GM21526 (cell line): ENCODE results near the gene KICS2.

Experiments
- ATAC-seq: cut with Tn5 transposase; IDR thresholded peaks from one replicate; pipeline ENCODE4 v1.9.1; 2021; ENCODE audit warnings: moderate library complexity; ENCODE audit not compliant: unreplicated experiment, low FRiP score

Gene KICS2

DNA sequence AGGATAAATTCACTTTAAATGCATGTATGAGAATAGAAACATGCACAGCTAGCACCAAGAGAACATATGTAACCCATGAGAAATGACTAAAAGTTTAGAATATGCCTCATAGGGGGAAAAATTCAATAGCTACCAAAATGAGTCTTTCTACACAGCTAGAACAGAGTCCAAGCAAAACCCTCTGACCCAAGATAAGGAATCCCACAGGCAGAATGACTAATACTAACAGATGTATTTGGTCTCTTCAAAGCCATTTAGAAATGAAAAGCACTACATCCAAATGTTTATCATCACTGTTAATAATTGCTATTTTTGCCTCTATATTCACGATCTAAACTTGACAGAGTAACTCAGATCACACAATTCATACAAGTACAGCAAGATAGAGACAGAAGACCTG, 44.0 kb downstream of the KICS2 start:
- no peak for ATAC-seq

- no peak for ATAC-seq
Observed at GRCh38 chr12:64177001-64177400, 45.1 kb downstream of the KICS2 start.

- ATAC-seq = no peak
Observed at GRCh38 chr12:64175254-64175945, 46.7 kb downstream of the KICS2 start.

DNA sequence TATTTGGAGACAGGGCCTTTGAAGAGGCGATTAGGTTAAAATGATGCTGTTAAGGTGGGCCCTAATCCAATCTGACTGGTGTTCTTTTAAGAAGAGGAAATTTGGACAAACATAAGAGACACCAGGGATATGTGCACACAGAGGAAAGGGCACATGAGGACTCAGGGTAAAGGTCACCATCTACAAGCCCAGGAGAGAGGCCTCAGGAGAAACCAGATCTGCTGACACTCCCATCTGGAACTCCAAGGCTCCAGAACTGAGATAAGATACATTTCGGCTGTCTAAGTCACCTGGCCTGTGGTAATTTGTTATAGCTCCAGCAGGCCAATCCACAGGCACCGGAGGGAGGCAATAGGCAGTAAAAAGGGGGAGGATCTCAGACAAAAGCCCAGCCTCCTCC, 48.6 kb downstream of the KICS2 start:
- ATAC-seq = no peak
